K562 (cell line): ENCODE data around the gene CCDC148. TPM values are rescaled to one million over a fixed set of nuclear protein-coding genes. Genes with fewer than 3 reads are reported as not detected.

Experiments used
- ARID1B ChIP-seq: fragments of 450-650 bp; IDR thresholded peaks from 2 replicates; pipeline ENCODE4 v1.6.1; 2016; ENCODE audit warnings: antibody characterized with exemption, mild to moderate bottlenecking, inconsistent platforms
- BACH1 ChIP-seq: fragments of 200-800 bp; sonication (Bioruptor generic); IDR thresholded peaks from 2 replicates; pipeline ENCODE4 v1.6.1; 2016; ENCODE audit warnings: missing genetic modification characterization, missing compliant biosample characterization
- CBX1 ChIP-seq: sonication (generic); IDR thresholded peaks from 2 replicates; pipeline ENCODE4 v1.6.1; 2016; ENCODE audit warnings: antibody characterized with exemption, low read depth, mild to moderate bottlenecking
- CCAR2 ChIP-seq: fragments of 200-400 bp; formaldehyde crosslinking; IDR thresholded peaks from 2 replicates; pipeline ENCODE4 v1.6.1; 2017; ENCODE audit warnings: mild to moderate bottlenecking, low read depth, low read length
- CCNT2 ChIP-seq: IDR thresholded peaks from 2 replicates; pipeline ENCODE4 v1.6.1; 2011; ENCODE audit warnings: borderline replicate concordance, low read depth, mild to moderate bottlenecking, moderate library complexity, mixed read lengths, low read length; ENCODE audit not compliant: insufficient read length; ENCODE audit errors: extremely low read depth
- CHD2 ChIP-seq: IDR thresholded peaks from 2 replicates; pipeline ENCODE4 v1.6.1; 2011; ENCODE audit warnings: low read depth, low read length
- ETV6 ChIP-seq, 3 experiments: fragments of 150-350 bp in 1 of 3; sonication (generic) in 1 of 3; formaldehyde crosslinking in 1 of 3; IDR thresholded peaks; 2 replicates each; pipeline versions ENCODE4 v1.6.1 to v1.8.0; 2014 to 2022; ENCODE audit warnings: borderline replicate concordance in 2 of 3, low read depth in 2 of 3, antibody characterized with exemption in 1 of 3, low read length in 1 of 3, mild to moderate bottlenecking in 1 of 3, missing genetic modification reagents in 1 of 3
- FOXK1 ChIP-seq: sonication (generic); formaldehyde crosslinking; IDR thresholded peaks from 2 replicates; pipeline ENCODE4 v1.8.0; 2022; ENCODE audit warnings: missing genetic modification reagents, mild to moderate bottlenecking, borderline replicate concordance
- GMEB1 ChIP-seq: fragments of 250-450 bp; sonication (Bioruptor Pico); IDR thresholded peaks from 2 replicates; pipeline ENCODE4 v1.4.0; 2020; ENCODE audit warnings: mild to moderate bottlenecking
- IRF9 ChIP-seq: fragments of 450-650 bp; IDR thresholded peaks from 2 replicates; pipeline ENCODE4 v1.6.1; 2016; ENCODE audit warnings: missing biosample characterization, missing genetic modification characterization
- KAT2B ChIP-seq: IDR thresholded peaks from one replicate; pipeline ENCODE4 v1.6.1; 2012; ENCODE audit warnings: low read depth, mild to moderate bottlenecking, control low read depth, inconsistent platforms, low read length, moderate library complexity
- MNT ChIP-seq, 2 experiments: fragments of 450-650 bp; conservative IDR thresholded peaks; 2 replicates each; pipeline ENCODE4 v1.6.1; 2017; ENCODE audit warnings: mild to moderate bottlenecking in 2 of 2, moderate library complexity in 2 of 2
- MTA3 ChIP-seq: fragments of 450-650 bp; formaldehyde crosslinking; IDR thresholded peaks from 2 replicates; pipeline ENCODE4 v1.6.1; 2017; ENCODE audit warnings: mild to moderate bottlenecking, borderline replicate concordance
- OTX1 ChIP-seq: fragments of 450-650 bp; formaldehyde crosslinking; IDR thresholded peaks from 2 replicates; pipeline ENCODE4 v1.4.0; 2022; ENCODE audit warnings: mild to moderate bottlenecking
- RBFOX2 ChIP-seq: fragments of 200-400 bp; formaldehyde crosslinking; IDR thresholded peaks from 2 replicates; pipeline ENCODE4 v1.6.1; 2017; ENCODE audit warnings: low read depth, mild to moderate bottlenecking, low read length, moderate library complexity
- SMAD4 ChIP-seq: fragments of 250-450 bp; sonication (Bioruptor Pico); conservative IDR thresholded peaks from 2 replicates; pipeline ENCODE4 v1.8.0; 2021; ENCODE audit warnings: inconsistent platforms, mild to moderate bottlenecking, moderate library complexity
- TAF1 ChIP-seq: IDR thresholded peaks from 2 replicates; pipeline ENCODE4 v1.6.1; 2011; ENCODE audit warnings: mild to moderate bottlenecking, low read length, moderate library complexity; ENCODE audit not compliant: insufficient read depth, control insufficient read depth, severe bottlenecking; ENCODE audit errors: extremely low read depth
- ZFP91 ChIP-seq: sonication (generic); formaldehyde crosslinking; IDR thresholded peaks from 2 replicates; pipeline ENCODE4 v1.8.0; 2022; ENCODE audit warnings: mild to moderate bottlenecking, missing genetic modification reagents
- ZFPM2 ChIP-seq: fragments of 250-450 bp; sonication (Bioruptor Pico); IDR thresholded peaks from 2 replicates; pipeline ENCODE4 v1.5.1; 2022; ENCODE audit warnings: mild to moderate bottlenecking
- polyA plus RNA-seq, 8 experiments: library from polyadenylated mRNA; depleted of rRNA in 4 of 8; stranded (reverse) in 5 of 8; unstranded in 3 of 8; fragments of >200 nt; fragmentation: Nextera tagmentation in 2 of 8; fragmentation: Illumina TruSeq in 1 of 8; extraction: Ambion mirVana in 2 of 8; extraction: Trizol in 1 of 8; gene quantifications; 2 replicates each; pipeline versions ENCODE4 v1.2.1 to v1.2.3, GENCODE V29; 2011 to 2014; ENCODE audit warnings: inconsistent platforms in 1 of 8, missing spikeins in 1 of 8
- total RNA-seq, 7 experiments: library from RNA; depleted of rRNA in 6 of 7; stranded (reverse); fragments of >200 nt in 6 of 7; fragmentation: Illumina TruSeq in 2 of 7; extraction: Trizol in 2 of 7; gene quantifications; 2 replicates each; pipeline versions ENCODE4 v1.2.1 to v1.2.3, GENCODE V29; 2011 to 2021; ENCODE audit warnings: low replicate concordance in 1 of 7

CCDC148 gene
- total and polyA plus RNA-seq, 9 of the 15 experiments (the other 6 are each of a cell fraction or from before 2014, with no cell fraction given) = 0.10 to 1.4 (median 0.65) TPM

GRCh38 chr2:158457092-158457825, 706 bp upstream of the CCDC148 start (continued):
- TF ChIP-seq CCAR2 (no peak), SMAD4 (CRISPR knock-in tag) (0 out of 2 replicates have a peak, but pooled peaks have one; percentile 23), MTA3 (peak; percentile 21; the same call in 1 of the 2 replicates), RBFOX2 (peak; percentile 77; the same call in 1 of the 2 replicates), GMEB1 (CRISPR knock-in tag) (0 out of 2 replicates have a peak, but pooled peaks have one; percentile 14), KAT2B (no peak), CBX1 (peak; percentile 51; the same call in 1 of the 2 replicates), CHD2 (peak; percentile 23; the same call in 1 of the 2 replicates), ZFPM2 (CRISPR knock-in tag) (no peak), ETV6 (IDR thresholded peaks at IDR 0.05; ENCODE audit: borderline replicate concordance in 1 of 2, low read depth in 2 of 2, low read length in 1 of 2) (no peak), ETV6 (CRISPR knock-in tag; IDR thresholded peaks at IDR 0.05; ENCODE audit: borderline replicate concordance) (peak; percentile 45; the same call in 1 of the 2 replicates), BACH1 (tag) (no peak), OTX1 (CRISPR knock-in tag) (peak; percentile 79; the same call in 1 of the 2 replicates), FOXK1 (CRISPR knock-in tag) (0 out of 2 replicates have a peak, but pooled peaks have one; percentile 58), MNT (conservative IDR thresholded peaks at IDR 0.05) (0 out of 4 replicates have a peak, but pooled peaks have one; percentile 13 to 36), IRF9 (tag) (no peak), ARID1B (peak; percentile 48; the same call in 1 of the 2 replicates), TAF1 (peak; percentile 33), CCNT2 (peak; percentile 61), ZFP91 (CRISPR knock-in tag) (0 out of 2 replicates have a peak, but pooled peaks have one; percentile 26)
